GM23248 (cell line): ENCODE results near the gene ZDHHC15.

Experiments
- EZH2 ChIP-seq: fragments of 200-600 bp; sonication (generic); IDR thresholded peaks from 2 replicates; pipeline ENCODE4 v1.6.1; 2018; ENCODE audit warnings: antibody characterized with exemption, mild to moderate bottlenecking; ENCODE audit not compliant: insufficient read depth, poor library complexity, severe bottlenecking
- EZH2phosphoT487 ChIP-seq: fragments of 200-600 bp; sonication (generic); IDR thresholded peaks from 2 replicates; pipeline ENCODE4 v1.6.1; 2018; ENCODE audit warnings: antibody characterized with exemption, moderate library complexity, mild to moderate bottlenecking, low read depth; ENCODE audit not compliant: insufficient read depth

- TF ChIP-seq EZH2 (no peak), EZH2phosphoT487 (no peak)
Measured at GRCh38 chrX:75366861-75367260, 156.0 kb downstream of the ZDHHC15 start.
